Astrocyte (in vitro differentiated cells and primary cell): ENCODE measurements around the gene GMDS. TPM values are rescaled to one million over a fixed set of nuclear protein-coding genes. Genes with fewer than 3 reads are reported as not detected.
A peak's percentile ranks its signal among the peaks of the same experiment; 100 is the strongest.

Source experiments
- DNase-seq: peaks from one replicate; pipeline ENCODE4 v3.0.0-alpha.2; 2010; ENCODE audit warnings: low read depth
- FAIRE-seq: peaks from 2 replicates; lab custom pipeline; 2011; peaks lifted over from hg19 to GRCh38; lab: Jason Lieb, UNC
- H2AFZ ChIP-seq: 2 replicates; pipeline ENCODE4 v1.6.0; 2012; ENCODE audit warnings: low read depth, low read length, inconsistent platforms
- H3K27ac ChIP-seq: 2 replicates; pipeline ENCODE4 v1.5.1; 2011; ENCODE audit warnings: low read depth, low read length, inconsistent platforms
- H3K27me3 ChIP-seq: 2 replicates; pipeline ENCODE4 v1.6.0; 2011; ENCODE audit warnings: low read length, inconsistent platforms; ENCODE audit not compliant: insufficient read depth
- H3K36me3 ChIP-seq: 2 replicates; pipeline ENCODE4 v1.5.1; 2011; ENCODE audit warnings: low read length, inconsistent platforms; ENCODE audit not compliant: insufficient read depth
- H3K4me1 ChIP-seq: 2 replicates; pipeline ENCODE4 v1.5.1; 2011; ENCODE audit warnings: low read length, inconsistent platforms; ENCODE audit not compliant: insufficient read depth
- H3K4me2 ChIP-seq: 2 replicates; pipeline ENCODE4 v1.6.0; 2012; ENCODE audit warnings: low read length, inconsistent platforms
- H3K4me3 ChIP-seq: 2 replicates; pipeline ENCODE4 v1.5.1; 2011; ENCODE audit warnings: low read depth, mild to moderate bottlenecking, low read length, inconsistent platforms; ENCODE audit not compliant: insufficient read depth
- H3K79me2 ChIP-seq: 2 replicates; pipeline ENCODE4 v1.6.0; 2012; ENCODE audit warnings: mild to moderate bottlenecking, low read length, inconsistent platforms; ENCODE audit not compliant: insufficient read depth
- H3K9ac ChIP-seq: 2 replicates; pipeline ENCODE4 v1.6.0; 2012; ENCODE audit warnings: mild to moderate bottlenecking, low read length, inconsistent platforms
- H3K9me3 ChIP-seq: 2 replicates; pipeline ENCODE4 v1.5.1; 2012; ENCODE audit warnings: low read depth, mild to moderate bottlenecking, low read length, inconsistent platforms; ENCODE audit not compliant: insufficient read depth
- H4K20me1 ChIP-seq: 2 replicates; pipeline ENCODE4 v1.6.0; 2012; ENCODE audit warnings: low read length, inconsistent platforms; ENCODE audit not compliant: insufficient read depth
- H3K27ac Mint-ChIP-seq: one replicate; pipeline ENCODE4 v1.8.0; 2021; ENCODE audit warnings: mild to moderate bottlenecking, mixed read lengths; ENCODE audit not compliant: unreplicated experiment
- H3K27me3 Mint-ChIP-seq: one replicate; pipeline ENCODE4 v1.8.0; 2021; ENCODE audit warnings: low read depth, mixed read lengths; ENCODE audit not compliant: unreplicated experiment
- H3K36me3 Mint-ChIP-seq: one replicate; pipeline ENCODE4 v1.8.0; 2021; ENCODE audit warnings: low read depth, mixed read lengths; ENCODE audit not compliant: unreplicated experiment
- H3K4me1 Mint-ChIP-seq: one replicate; pipeline ENCODE4 v1.8.0; 2021; ENCODE audit warnings: low read depth, mixed read lengths; ENCODE audit not compliant: unreplicated experiment
- H3K4me3 Mint-ChIP-seq: one replicate; pipeline ENCODE4 v1.8.0; 2021; ENCODE audit warnings: mild to moderate bottlenecking, moderate library complexity, mixed read lengths; ENCODE audit not compliant: unreplicated experiment
- H3K9me3 Mint-ChIP-seq: one replicate; pipeline ENCODE4 v1.8.0; 2021; ENCODE audit warnings: mild to moderate bottlenecking, mixed read lengths; ENCODE audit not compliant: unreplicated experiment
- CTCF ChIP-seq: IDR thresholded peaks from 2 replicates; pipeline ENCODE4 v1.5.1; 2011; ENCODE audit warnings: low read depth, mild to moderate bottlenecking, inconsistent platforms, low read length, moderate library complexity; ENCODE audit not compliant: insufficient read depth
- EZH2 ChIP-seq: IDR thresholded peaks from 2 replicates; pipeline ENCODE4 v1.6.1; 2012; ENCODE audit warnings: mild to moderate bottlenecking, low read length, inconsistent platforms; ENCODE audit not compliant: insufficient read depth
- total RNA-seq: library from RNA; stranded (reverse); gene quantifications from 2 replicates; pipeline ENCODE4 v1.2.1, GENCODE V29; 2021

GMDS gene
- total RNA-seq, 1 donor from 2014 or later, result 9.4 TPM

GRCh38 chr6:2171728-2172127, 73.7 kb downstream of the GMDS start:
- FAIRE-seq (no peak), DNase-seq (no peak)
- H2AFZ ChIP-seq, result no peak overlapping the region
- no peaks in the 10 kb centered on the region for H3K79me2 ChIP-seq
- peak overlapping the region; percentile 55 for H3K27ac Mint-ChIP-seq
- no peak overlapping the region for H3K27ac ChIP-seq
- H3K9me3 Mint-ChIP-seq, result no peaks in the 10 kb centered on the region
- no peaks in the 10 kb centered on the region for H3K9me3 ChIP-seq
- H3K4me3 Mint-ChIP-seq, result peak overlapping the region; percentile 7
- H3K4me3 ChIP-seq, result no peak overlapping the region
- no peaks in the 10 kb centered on the region for H3K36me3 Mint-ChIP-seq
- H4K20me1 ChIP-seq, result no peaks in the 10 kb centered on the region
- TF ChIP-seq CTCF (no peak), EZH2 (no peak)
- H3K4me2 ChIP-seq, result no peak overlapping the region
- no peaks in the 10 kb centered on the region for H3K27me3 ChIP-seq
- H3K4me1 ChIP-seq, result peaks cover 6% of the 10 kb centered on the region
- no peaks in the 10 kb centered on the region for H3K36me3 ChIP-seq
- no peak overlapping the region for H3K9ac ChIP-seq
- peaks cover 17% of the 10 kb centered on the region for H3K4me1 Mint-ChIP-seq
- no peaks in the 10 kb centered on the region for H3K27me3 Mint-ChIP-seq

GRCh38 chr6:2168480-2168879, 76.9 kb downstream of the GMDS start:
- Histone ChIP-seq H3K9me3 (no peaks in the 10 kb centered on the region), H3K4me1 (peaks cover 6% of the 10 kb centered on the region), H3K27me3 (no peaks in the 10 kb centered on the region), H2AFZ (peak overlapping the region; percentile 22), H3K36me3 (no peaks in the 10 kb centered on the region), H4K20me1 (no peaks in the 10 kb centered on the region), H3K79me2 (no peaks in the 10 kb centered on the region), H3K4me2 (peak overlapping the region; percentile 36), H3K4me3 (peak overlapping the region; percentile 12), H3K9ac (no peak overlapping the region), H3K27ac (peak overlapping the region; percentile 32)
- TF ChIP-seq EZH2 (no peak), CTCF (no peak)
- FAIRE-seq (peak; percentile 75), DNase-seq (peak; percentile 40)
- no peaks in the 10 kb centered on the region for H3K36me3 Mint-ChIP-seq
- H3K27me3 Mint-ChIP-seq, result no peaks in the 10 kb centered on the region
- peaks cover 14% of the 10 kb centered on the region for H3K4me1 Mint-ChIP-seq
- no peak overlapping the region for H3K27ac Mint-ChIP-seq
- peaks cover 2% of the 10 kb centered on the region for H3K9me3 Mint-ChIP-seq
- no peak overlapping the region for H3K4me3 Mint-ChIP-seq

GRCh38 chr6:2166717-2167116, 78.7 kb downstream of the GMDS start:
- Histone ChIP-seq H3K4me1 (peaks cover 18% of the 10 kb centered on the region), H3K27ac (no peak overlapping the region), H2AFZ (no peak overlapping the region), H3K79me2 (no peaks in the 10 kb centered on the region), H3K36me3 (no peaks in the 10 kb centered on the region), H4K20me1 (no peaks in the 10 kb centered on the region), H3K27me3 (no peaks in the 10 kb centered on the region), H3K4me2 (no peak overlapping the region), H3K9ac (no peak overlapping the region), H3K9me3 (no peaks in the 10 kb centered on the region), H3K4me3 (no peak overlapping the region)
- H3K36me3 Mint-ChIP-seq, result no peaks in the 10 kb centered on the region
- FAIRE-seq, result peak; percentile 75
- TF ChIP-seq CTCF (no peak), EZH2 (no peak)
- H3K9me3 Mint-ChIP-seq, result peaks cover 6% of the 10 kb centered on the region
- no peaks in the 10 kb centered on the region for H3K27me3 Mint-ChIP-seq
- H3K27ac Mint-ChIP-seq, result no peak overlapping the region
- no peak for DNase-seq
- H3K4me3 Mint-ChIP-seq, result no peak overlapping the region
- peaks cover 23% of the 10 kb centered on the region for H3K4me1 Mint-ChIP-seq
